ENCODE measurements around the gene CAND2. TPM values are rescaled to one million over a fixed set of nuclear protein-coding genes. Genes with fewer than 3 reads are reported as not detected.

Gene CAND2
- total and polyA plus RNA-seq, 9 of the 15 experiments (the other 6 are each of a cell fraction or from before 2014, with no cell fraction given), result 0.91 to 14.9 (median 4.3) TPM

DNA sequence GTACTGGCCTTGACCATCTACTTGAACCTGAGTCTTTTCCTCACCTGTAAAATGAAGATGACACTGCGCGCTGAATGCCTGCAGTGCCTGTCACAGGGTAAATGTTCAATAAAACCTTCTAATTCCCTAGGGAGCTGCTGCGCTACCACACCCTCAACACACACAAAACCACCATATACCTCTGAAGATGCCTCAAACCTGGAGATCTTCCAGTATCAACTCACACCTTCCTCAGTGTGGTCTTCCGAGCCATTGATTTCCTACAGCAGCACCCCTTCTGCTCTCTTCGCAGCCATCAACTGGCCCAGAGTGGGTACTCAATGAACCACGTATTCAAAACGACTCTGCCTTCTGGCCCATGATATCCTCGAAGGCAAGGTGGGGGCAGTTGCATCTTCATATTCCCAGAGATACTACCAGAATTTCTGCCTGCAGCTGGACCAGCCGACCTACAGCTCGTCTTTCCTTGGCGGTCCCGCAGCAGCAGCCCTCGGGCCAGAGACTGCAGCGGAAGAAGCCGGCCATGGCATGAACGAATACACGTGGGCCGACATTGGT, 44.2 kb downstream of the CAND2 start (continued):
- TF ChIP-seq, protein P1, sequence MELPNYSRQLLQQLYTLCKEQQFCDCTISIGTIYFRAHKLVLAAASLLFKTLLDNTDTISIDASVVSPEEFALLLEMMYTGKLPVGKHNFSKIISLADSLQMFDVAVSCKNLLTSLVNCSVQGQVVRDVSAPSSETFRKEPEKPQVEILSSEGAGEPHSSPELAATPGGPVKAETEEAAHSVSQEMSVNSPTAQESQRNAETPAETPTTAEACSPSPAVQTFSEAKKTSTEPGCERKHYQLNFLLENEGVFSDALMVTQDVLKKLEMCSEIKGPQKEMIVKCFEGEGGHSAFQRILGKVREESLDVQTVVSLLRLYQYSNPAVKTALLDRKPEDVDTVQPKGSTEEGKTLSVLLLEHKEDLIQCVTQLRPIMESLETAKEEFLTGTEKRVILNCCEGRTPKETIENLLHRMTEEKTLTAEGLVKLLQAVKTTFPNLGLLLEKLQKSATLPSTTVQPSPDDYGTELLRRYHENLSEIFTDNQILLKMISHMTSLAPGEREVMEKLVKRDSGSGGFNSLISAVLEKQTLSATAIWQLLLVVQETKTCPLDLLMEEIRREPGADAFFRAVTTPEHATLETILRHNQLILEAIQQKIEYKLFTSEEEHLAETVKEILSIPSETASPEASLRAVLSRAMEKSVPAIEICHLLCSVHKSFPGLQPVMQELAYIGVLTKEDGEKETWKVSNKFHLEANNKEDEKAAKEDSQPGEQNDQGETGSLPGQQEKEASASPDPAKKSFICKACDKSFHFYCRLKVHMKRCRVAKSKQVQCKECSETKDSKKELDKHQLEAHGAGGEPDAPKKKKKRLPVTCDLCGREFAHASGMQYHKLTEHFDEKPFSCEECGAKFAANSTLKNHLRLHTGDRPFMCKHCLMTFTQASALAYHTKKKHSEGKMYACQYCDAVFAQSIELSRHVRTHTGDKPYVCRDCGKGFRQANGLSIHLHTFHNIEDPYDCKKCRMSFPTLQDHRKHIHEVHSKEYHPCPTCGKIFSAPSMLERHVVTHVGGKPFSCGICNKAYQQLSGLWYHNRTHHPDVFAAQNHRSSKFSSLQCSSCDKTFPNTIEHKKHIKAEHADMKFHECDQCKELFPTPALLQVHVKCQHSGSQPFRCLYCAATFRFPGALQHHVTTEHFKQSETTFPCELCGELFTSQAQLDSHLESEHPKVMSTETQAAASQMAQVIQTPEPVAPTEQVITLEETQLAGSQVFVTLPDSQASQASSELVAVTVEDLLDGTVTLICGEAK (IDR thresholded peaks at IDR 0.05), result no peak
- TF ChIP-seq, protein P1 (CRISPR knock-in tag; IDR thresholded peaks at IDR 0.05), result 0 out of 2 replicates have a peak, but pooled peaks have one; percentile 24
- TF ChIP-seq, protein P2, sequence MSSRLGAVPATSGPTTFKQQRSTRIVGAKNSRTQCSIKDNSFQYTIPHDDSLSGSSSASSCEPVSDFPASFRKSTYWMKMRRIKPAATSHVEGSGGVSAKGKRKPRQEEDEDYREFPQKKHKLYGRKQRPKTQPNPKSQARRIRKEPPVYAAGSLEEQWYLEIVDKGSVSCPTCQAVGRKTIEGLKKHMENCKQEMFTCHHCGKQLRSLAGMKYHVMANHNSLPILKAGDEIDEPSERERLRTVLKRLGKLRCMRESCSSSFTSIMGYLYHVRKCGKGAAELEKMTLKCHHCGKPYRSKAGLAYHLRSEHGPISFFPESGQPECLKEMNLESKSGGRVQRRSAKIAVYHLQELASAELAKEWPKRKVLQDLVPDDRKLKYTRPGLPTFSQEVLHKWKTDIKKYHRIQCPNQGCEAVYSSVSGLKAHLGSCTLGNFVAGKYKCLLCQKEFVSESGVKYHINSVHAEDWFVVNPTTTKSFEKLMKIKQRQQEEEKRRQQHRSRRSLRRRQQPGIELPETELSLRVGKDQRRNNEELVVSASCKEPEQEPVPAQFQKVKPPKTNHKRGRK (tag; IDR thresholded peaks at IDR 0.05), result no peak
- TF ChIP-seq CREM (IDR thresholded peaks at IDR 0.05; ENCODE audit: low read depth) (no peak), STAG1 (CRISPR knock-in tag; IDR thresholded peaks at IDR 0.05; ENCODE audit: borderline replicate concordance) (no peak; the same call in 1 of the 2 replicates), MCM3 (IDR thresholded peaks at IDR 0.05) (no peak), SNIP1 (IDR thresholded peaks at IDR 0.05; ENCODE audit: low read depth) (no peak), PCBP2 (IDR thresholded peaks at IDR 0.05; ENCODE audit: low read depth, low read length, poor library complexity, severe bottlenecking) (no peak), ZEB2 (IDR thresholded peaks at IDR 0.05) (no peak), ZNF212 (CRISPR knock-in tag; IDR thresholded peaks at IDR 0.05) (no peak), ATF7 (IDR thresholded peaks at IDR 0.05) (no peak), BCOR (IDR thresholded peaks at IDR 0.05) (no peak)
- TF ChIP-seq, protein P3, sequence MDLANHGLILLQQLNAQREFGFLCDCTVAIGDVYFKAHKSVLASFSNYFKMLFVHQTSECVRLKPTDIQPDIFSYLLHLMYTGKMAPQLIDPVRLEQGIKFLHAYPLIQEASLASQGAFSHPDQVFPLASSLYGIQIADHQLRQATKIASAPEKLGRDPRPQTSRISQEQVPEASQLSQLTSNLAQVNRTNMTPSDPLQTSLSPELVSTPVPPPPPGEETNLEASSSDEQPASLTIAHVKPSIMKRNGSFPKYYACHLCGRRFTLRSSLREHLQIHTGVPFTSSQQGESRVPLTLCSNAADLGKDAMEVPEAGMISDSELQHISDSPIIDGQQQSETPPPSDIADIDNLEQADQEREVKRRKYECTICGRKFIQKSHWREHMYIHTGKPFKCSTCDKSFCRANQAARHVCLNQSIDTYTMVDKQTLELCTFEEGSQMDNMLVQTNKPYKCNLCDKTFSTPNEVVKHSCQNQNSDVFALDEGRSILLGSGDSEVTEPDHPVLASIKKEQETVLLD (IDR thresholded peaks at IDR 0.05), result no peak
- TF ChIP-seq, protein P4, sequence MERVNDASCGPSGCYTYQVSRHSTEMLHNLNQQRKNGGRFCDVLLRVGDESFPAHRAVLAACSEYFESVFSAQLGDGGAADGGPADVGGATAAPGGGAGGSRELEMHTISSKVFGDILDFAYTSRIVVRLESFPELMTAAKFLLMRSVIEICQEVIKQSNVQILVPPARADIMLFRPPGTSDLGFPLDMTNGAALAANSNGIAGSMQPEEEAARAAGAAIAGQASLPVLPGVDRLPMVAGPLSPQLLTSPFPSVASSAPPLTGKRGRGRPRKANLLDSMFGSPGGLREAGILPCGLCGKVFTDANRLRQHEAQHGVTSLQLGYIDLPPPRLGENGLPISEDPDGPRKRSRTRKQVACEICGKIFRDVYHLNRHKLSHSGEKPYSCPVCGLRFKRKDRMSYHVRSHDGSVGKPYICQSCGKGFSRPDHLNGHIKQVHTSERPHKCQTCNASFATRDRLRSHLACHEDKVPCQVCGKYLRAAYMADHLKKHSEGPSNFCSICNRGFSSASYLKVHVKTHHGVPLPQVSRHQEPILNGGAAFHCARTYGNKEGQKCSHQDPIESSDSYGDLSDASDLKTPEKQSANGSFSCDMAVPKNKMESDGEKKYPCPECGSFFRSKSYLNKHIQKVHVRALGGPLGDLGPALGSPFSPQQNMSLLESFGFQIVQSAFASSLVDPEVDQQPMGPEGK (CRISPR knock-in tag; IDR thresholded peaks at IDR 0.05; ENCODE audit: borderline replicate concordance), result 0 out of 2 replicates have a peak, but pooled peaks have one; percentile 1

All from K562 (cell line).